NT2/D1 (cell line): Measurements from ENCODE around the gene CTU2.

Experiments
- YY1 ChIP-seq: IDR thresholded peaks from 2 replicates; pipeline ENCODE4 v1.6.1; 2011; ENCODE audit not compliant: insufficient read length, insufficient read depth
- ZNF274 ChIP-seq: IDR thresholded peaks from 2 replicates; pipeline ENCODE4 v1.6.1; 2011; ENCODE audit warnings: mild to moderate bottlenecking, low read depth, low read length

DNA sequence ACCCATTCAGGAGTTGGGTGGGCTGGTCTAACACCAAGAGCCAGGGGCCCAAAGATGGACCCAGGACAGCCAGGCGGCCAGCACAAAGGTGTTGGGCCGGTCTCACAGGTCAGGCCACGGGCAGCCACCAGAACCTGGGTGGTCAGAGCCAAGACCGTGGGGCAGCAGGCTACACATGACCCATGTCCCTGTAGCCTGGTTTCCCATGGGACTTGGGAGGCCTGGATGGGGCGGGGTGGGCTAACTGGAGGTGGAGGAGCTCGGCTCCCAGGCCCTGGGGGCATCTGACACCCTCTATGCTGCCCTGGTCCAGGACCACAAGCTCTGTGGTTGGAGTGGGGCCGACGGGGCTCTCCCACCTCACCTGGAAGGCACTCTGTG lies 17.2 kb downstream of the CTU2 start:
- TF ChIP-seq YY1 (no peak), ZNF274 (no peak)
